Stimulated activated CD4-positive, alpha-beta T cell treated with anti-CD3 and anti-CD28 coated beads, Interleukin-2, amount 100 ng/mL, for 4 hours (primary cell): Measurements from ENCODE around the gene STRIP2.
"Not testable (repeated sequence)": the region's sequence is repeated elsewhere in the genome, so short reads cannot be mapped to it uniquely, and the experiment has no call there.

Experiments used
- DNase-seq: peaks from one replicate; pipeline ENCODE4 v3.0.0-alpha.2; 2020; ENCODE audit warnings: low read depth

STRIP2 gene, protein sequence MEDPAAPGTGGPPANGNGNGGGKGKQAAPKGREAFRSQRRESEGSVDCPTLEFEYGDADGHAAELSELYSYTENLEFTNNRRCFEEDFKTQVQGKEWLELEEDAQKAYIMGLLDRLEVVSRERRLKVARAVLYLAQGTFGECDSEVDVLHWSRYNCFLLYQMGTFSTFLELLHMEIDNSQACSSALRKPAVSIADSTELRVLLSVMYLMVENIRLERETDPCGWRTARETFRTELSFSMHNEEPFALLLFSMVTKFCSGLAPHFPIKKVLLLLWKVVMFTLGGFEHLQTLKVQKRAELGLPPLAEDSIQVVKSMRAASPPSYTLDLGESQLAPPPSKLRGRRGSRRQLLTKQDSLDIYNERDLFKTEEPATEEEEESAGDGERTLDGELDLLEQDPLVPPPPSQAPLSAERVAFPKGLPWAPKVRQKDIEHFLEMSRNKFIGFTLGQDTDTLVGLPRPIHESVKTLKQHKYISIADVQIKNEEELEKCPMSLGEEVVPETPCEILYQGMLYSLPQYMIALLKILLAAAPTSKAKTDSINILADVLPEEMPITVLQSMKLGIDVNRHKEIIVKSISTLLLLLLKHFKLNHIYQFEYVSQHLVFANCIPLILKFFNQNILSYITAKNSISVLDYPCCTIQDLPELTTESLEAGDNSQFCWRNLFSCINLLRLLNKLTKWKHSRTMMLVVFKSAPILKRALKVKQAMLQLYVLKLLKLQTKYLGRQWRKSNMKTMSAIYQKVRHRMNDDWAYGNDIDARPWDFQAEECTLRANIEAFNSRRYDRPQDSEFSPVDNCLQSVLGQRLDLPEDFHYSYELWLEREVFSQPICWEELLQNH

GRCh38 chr7:129433847-129434674, at the start of gene STRIP2:
STRIP2 (plus strand) TSS chr7:129434432; CDS start chr7:129434473, 41 bp downstream.
- peak; percentile 85 for DNase-seq

- no peak for DNase-seq
Observed at GRCh38 chr7:129385116-129385515, 49.1 kb upstream of the STRIP2 start.

- DNase-seq = no peak
Observed at GRCh38 chr7:129385598-129385997, 48.6 kb upstream of the STRIP2 start.

- DNase-seq = no peak
Observed at GRCh38 chr7:129386506-129386905, 47.7 kb upstream of the STRIP2 start.

GRCh38 chr7:129387537-129387936, 46.7 kb upstream of the STRIP2 start:
- no peak for DNase-seq

DNA sequence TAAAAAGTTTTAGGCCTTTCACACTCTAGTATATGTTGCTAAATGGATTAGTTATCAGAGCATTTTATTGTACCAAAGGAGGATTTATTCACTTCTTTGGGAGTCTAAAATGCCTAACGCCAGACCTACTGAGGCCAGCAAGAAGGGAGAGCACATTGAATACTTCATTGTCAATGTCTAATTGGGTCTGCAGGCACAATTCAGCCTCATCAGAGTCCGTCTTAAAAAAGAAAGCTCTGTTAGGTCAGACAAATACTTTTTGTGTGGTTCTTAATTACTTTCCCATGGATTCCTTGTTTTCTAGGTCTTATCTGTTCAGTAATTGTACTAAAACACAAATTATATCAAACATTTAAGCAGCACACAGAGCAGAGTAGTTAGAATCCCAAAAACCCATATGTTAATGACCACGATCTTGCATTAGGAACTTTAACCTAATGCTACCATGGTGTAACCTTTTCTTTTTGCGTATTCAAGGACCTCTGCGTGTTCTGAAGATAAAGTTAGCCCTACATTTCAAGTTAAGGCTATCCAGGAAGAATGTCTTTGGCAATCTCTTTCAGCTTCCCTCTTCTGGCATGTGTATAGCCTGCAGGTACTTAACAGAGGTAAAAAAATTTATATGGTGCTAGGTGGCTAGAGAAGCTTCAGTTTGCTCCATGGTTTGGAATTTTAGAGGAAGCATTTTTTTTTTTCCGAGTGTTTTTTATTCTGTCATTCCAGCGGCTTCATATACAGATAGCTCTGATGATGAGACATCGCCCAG, 45.7 kb upstream of the STRIP2 start:
- DNase-seq = no peak

- no peak for DNase-seq
Observed at GRCh38 chr7:129389829-129390228, 44.4 kb upstream of the STRIP2 start.

DNA sequence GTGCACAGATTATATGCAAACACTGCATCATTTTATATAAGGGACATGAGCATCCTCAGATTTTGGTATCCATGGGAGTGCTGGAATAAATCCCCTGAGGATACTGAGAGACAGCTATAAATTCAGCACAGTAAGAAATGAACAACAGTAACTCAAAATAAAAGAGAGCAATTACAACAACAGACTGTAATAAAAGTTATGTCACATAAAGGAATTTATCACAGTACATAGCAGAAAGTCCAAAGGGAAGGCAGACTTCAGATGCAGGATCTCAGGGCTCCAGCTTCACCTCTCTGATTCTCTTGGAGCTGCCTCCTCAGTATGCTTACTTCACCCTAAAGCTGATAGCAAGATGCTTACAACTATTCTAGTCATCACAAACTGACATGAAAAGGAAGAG, 43.9 kb upstream of the STRIP2 start:
- no peak for DNase-seq

DNA sequence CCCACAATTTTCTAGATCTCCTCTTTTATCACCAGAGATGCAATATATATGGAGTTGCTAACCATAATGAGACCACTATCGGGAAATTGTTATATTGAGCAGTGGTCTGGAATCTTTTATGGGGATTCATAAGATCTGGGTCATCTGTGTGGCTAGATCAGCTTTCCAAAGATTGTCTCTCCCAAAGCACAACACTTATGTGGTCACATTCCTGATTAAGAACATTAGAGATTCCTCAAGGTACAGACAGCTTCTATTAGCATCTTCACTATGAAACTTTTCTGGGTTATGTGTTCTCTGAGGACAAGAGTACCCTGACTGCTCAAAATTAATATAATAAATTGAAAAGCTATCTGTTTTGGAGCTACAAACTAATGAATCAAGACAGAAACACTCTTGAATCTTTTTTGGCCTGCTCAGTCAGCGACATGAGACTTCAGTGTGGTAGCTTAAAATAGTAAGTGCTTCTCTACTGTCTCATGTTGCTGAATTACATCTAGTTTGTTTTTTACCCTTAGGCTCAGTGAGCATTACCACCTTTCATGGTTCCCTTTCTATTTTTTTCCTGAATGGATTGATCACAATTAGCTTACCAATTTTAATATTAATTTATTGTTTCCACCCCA, 42.6 kb upstream of the STRIP2 start:
- no peak for DNase-seq

DNA sequence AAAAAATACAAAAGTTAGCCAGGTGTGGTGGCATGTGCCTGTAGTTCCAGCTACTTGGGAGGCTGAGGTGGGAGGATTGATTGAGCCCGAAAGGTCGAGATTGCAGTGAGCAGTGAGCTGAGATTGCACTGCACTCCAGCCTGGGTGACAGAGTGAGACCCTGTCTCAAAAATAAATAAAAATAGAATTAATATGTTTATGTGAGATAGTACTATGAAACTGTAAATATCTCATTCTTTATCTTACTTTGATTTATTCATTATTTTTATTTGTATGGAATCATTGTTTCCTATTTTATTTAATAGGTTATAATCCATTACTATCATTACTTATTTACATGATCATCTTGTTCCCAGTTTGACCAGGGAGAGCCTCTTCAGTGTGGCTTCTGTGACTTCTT, 41.0 kb upstream of the STRIP2 start:
- DNase-seq = no peak

DNA sequence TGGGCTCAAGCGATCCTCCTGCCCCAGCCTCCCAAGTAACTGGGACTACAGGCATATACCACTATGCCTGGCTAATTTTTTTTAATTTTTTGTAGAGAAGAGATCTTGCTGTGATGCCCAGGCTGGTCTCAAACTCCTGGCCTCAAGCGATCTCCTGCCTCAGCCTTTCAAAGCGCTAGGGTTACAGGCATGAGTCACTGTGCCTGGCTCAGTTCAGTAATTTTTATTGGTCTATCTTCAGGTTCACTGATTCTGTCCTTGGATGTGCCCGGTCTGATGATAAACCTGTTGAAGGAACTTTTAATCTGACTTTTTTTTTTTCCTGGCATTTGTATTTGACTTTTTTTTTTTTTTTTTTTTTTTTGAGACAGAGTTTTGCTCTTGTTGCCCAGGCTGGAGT, 40.1 kb upstream of the STRIP2 start:
- DNase-seq = no peak

GRCh38 chr7:129394982-129395914, 39.0 kb upstream of the STRIP2 start:
- no peak for DNase-seq

DNA sequence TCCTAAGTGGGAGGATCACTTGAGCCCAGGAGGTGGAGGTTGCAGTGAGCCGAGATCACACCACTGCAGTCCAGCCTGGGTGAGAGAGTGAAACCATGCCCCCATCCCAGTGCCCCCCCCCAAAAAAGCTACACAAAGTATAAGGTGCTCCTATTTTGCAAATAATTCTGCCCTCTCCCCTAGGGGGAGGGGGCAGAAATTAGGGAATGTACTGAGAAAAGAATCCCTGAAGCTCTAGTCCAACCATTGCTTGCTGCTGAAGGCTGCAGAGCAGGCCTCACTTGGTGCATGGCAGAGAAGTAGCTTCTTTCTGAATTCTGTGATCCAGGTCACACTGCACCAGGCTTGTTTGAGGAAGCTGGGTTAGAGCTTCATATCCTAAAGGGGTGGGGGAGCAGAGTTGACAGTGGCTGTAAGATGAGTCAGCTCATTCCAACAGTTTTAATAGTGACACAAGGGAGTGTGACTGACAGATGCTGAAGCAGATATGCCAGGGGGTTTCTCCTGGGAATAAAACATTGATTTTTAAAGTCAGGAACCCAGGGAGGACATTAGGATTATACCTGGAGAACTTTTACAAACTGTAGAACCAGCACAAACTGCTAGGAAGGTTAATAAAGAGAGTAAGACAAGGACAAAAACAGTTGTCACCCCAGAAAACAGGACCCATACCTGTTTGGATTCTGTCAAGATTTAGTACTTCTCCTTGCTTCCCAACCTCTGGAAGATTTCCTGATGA, 32.8 kb upstream of the STRIP2 start:
- DNase-seq = no peak

- no peak for DNase-seq
Observed at GRCh38 chr7:129401967-129402860, 32.0 kb upstream of the STRIP2 start.

GRCh38 chr7:129405527-129405926, 28.7 kb upstream of the STRIP2 start:
- DNase-seq = no peak

- DNase-seq = not testable (repeated sequence)
Observed at GRCh38 chr7:129410238-129410637, 24.0 kb upstream of the STRIP2 start.

DNA sequence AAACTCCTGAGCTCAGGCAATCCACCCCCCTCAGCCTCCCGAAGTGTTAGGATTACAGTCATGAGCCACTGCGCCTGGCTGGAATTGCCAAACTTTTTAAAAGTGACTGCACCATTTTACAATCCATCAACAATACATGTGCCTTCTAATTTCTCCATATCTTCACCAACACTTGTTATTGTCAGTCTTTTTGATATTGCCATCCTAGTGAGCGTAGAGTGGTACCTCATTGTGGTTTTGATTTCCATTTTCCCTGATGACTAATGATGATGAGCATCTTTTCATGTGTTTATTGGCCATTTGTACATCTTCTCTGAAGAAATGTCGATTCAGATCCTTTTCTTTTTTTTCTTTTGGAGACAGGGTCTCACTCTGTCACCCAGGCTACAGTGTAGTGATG, 21.7 kb upstream of the STRIP2 start:
- no peak for DNase-seq

GRCh38 chr7:129417073-129417472, 17.2 kb upstream of the STRIP2 start:
- DNase-seq = no peak
